ENCODE measurements around the gene MYO5A. TPM values are rescaled to one million over a fixed set of nuclear protein-coding genes. Genes with fewer than 3 reads are reported as not detected.

The MYO5A gene
- total and polyA plus RNA-seq, 2 donors (not counting 1 experiment from before 2014, with no cell fraction given), result 12.2 to 44.4 TPM

- Histone ChIP-seq H3K4me3 (ENCODE audit: control extremely low read depth in 1 of 5, extremely low read depth in 1 of 5, insufficient read depth in 1 of 5, low read depth in 2 of 5, low read length in 4 of 5) (no peak overlapping the region), H3K9ac (ENCODE audit: low read length) (no peak overlapping the region), H3K27ac (ENCODE audit: low read length in 2 of 2) (no peak overlapping the region), H2AFZ (ENCODE audit: insufficient read depth, low read depth, low read length, poor library complexity, severe bottlenecking) (no peak overlapping the region), H3K79me2 (ENCODE audit: control insufficient read depth, insufficient read depth, low read length) (no peaks in the 10 kb centered on the region), H3K4me2 (replicated peaks; ENCODE audit: low read depth, low read length, poor library complexity, severe bottlenecking) (no peak overlapping the region), H3K27me3 (replicated peaks in 1 of 4; ENCODE audit: control extremely low read depth in 1 of 4, control insufficient read depth in 3 of 4, insufficient read depth in 4 of 4, low read length in 3 of 4) (no peaks in the 10 kb centered on the region), H4K20me1 (ENCODE audit: control insufficient read depth, insufficient read depth, low read length, poor library complexity, severe bottlenecking) (no peaks in the 10 kb centered on the region), H3K36me3 (replicated peaks in 1 of 2; ENCODE audit: control extremely low read depth in 1 of 2, control insufficient read depth in 1 of 2, extremely low read depth in 1 of 2, insufficient read depth in 2 of 2, low read length in 1 of 2) (peaks cover 10 to 61% of the 10 kb centered on the region in 2 experiments), H3K9me3 (ENCODE audit: control extremely low read depth in 1 of 3, control insufficient read depth in 2 of 3, insufficient read depth in 1 of 3, low read length in 2 of 3) (no peaks in the 10 kb centered on the region), H3K4me1 (ENCODE audit: control insufficient read depth in 2 of 2, insufficient read depth in 2 of 2, low read length in 2 of 2) (peaks cover 6% of the 10 kb centered on the region in 2 donors)
- no peak for TF ChIP-seq EZH2 (IDR thresholded peaks at IDR 0.05; ENCODE audit: borderline replicate concordance, insufficient read depth, low read depth, low read length, poor library complexity, severe bottlenecking)
- TF ChIP-seq, protein P1, sequence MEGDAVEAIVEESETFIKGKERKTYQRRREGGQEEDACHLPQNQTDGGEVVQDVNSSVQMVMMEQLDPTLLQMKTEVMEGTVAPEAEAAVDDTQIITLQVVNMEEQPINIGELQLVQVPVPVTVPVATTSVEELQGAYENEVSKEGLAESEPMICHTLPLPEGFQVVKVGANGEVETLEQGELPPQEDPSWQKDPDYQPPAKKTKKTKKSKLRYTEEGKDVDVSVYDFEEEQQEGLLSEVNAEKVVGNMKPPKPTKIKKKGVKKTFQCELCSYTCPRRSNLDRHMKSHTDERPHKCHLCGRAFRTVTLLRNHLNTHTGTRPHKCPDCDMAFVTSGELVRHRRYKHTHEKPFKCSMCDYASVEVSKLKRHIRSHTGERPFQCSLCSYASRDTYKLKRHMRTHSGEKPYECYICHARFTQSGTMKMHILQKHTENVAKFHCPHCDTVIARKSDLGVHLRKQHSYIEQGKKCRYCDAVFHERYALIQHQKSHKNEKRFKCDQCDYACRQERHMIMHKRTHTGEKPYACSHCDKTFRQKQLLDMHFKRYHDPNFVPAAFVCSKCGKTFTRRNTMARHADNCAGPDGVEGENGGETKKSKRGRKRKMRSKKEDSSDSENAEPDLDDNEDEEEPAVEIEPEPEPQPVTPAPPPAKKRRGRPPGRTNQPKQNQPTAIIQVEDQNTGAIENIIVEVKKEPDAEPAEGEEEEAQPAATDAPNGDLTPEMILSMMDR (IDR thresholded peaks at IDR 0.05), result no peak
- no peak for ATAC-seq (ENCODE audit: low read depth)
- intact Hi-C loops (cut with micrococcal nuclease), result no loop called here
- no peak overlapping the region for H3K27ac Mint-ChIP-seq
- CTCF ChIA-PET, result interaction anchor here (0.6 to 1.1 kb wide), 3 partner anchors 58 to 409 kb away, joined by 3 to 4 read pairs (median 3); no protein-coding TSS in a partner anchor
- POLR2A ChIA-PET, result no interaction called here
- no peaks in the 10 kb centered on the region for H3K9me3 Mint-ChIP-seq (ENCODE audit: insufficient read depth)
- peaks cover 7% of the 10 kb centered on the region for H3K4me1 Mint-ChIP-seq
- no CpG with 5 or more reads among the region's 2 CpGs for WGBS (ENCODE audit: insufficient coverage)
- DNase-seq, result no peak
- H3K27me3 Mint-ChIP-seq, result no peaks in the 10 kb centered on the region
- H3K4me3 Mint-ChIP-seq, result no peak overlapping the region
Measured at GRCh38 chr15:52326756-52327155, 201.9 kb downstream of the MYO5A start.

DNA sequence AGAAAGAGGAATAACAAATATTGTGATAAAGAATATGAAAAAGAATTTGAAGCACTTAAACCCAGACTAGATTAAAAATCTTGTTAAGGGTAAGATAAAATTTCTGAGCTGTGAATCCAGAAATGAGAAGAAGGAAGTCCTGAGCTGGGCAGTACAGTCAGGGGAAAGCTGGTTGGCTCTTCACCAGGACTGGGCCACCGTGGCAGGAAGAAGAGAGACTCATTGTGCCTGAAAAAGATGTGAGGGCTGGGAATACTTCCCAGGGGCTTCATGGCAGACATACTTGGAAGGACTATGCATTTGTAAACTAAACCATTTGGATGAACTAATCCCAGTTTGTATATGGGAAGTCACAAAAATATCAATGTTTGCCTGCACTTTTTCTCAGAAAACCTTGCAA is 204.6 kb downstream of the MYO5A start:
- no peaks in the 10 kb centered on the region for H3K27me3 Mint-ChIP-seq
- H3K9ac ChIP-seq (ENCODE audit: low read length), result no peak overlapping the region
- CTCF ChIA-PET, result interaction anchor here (0.6 to 1.7 kb wide), 4 partner anchors 15 to 1007 kb away, joined by 3 to 5 read pairs (median 4); no protein-coding TSS in a partner anchor

More for the DNA sequence above, 204.6 kb downstream of the MYO5A start:
- no peak for ATAC-seq (ENCODE audit: low read depth)
- intact Hi-C loops (cut with micrococcal nuclease), result no loop called here
- no peaks in the 10 kb centered on the region for H3K79me2 ChIP-seq (ENCODE audit: control insufficient read depth, insufficient read depth, low read length)
- Mint-ChIP-seq H3K4me1 (no peaks in the 10 kb centered on the region), H3K4me3 (no peak overlapping the region), H3K27ac (no peak overlapping the region), H3K9me3 (ENCODE audit: insufficient read depth) (no peaks in the 10 kb centered on the region)
- no peak for DNase-seq
- peaks cover 8 to 71% of the 10 kb centered on the region in 2 experiments for H3K36me3 ChIP-seq (replicated peaks in 1 of 2; ENCODE audit: control extremely low read depth in 1 of 2, control insufficient read depth in 1 of 2, extremely low read depth in 1 of 2, insufficient read depth in 2 of 2, low read length in 1 of 2)
- TF ChIP-seq, protein P1 (IDR thresholded peaks at IDR 0.05), result no peak
- TF ChIP-seq EZH2 (IDR thresholded peaks at IDR 0.05; ENCODE audit: borderline replicate concordance, insufficient read depth, low read depth, low read length, poor library complexity, severe bottlenecking), result no peak
- no peak overlapping the region for H3K27ac ChIP-seq (ENCODE audit: low read length in 2 of 2)
- 29% methylated on average over 1 of the region's 1 CpG for WGBS (ENCODE audit: insufficient coverage)
- no peak overlapping the region for H3K4me3 ChIP-seq (ENCODE audit: control extremely low read depth in 1 of 5, extremely low read depth in 1 of 5, insufficient read depth in 1 of 5, low read depth in 2 of 5, low read length in 4 of 5)
- no peak overlapping the region for H2AFZ ChIP-seq (ENCODE audit: insufficient read depth, low read depth, low read length, poor library complexity, severe bottlenecking)
- no peaks in the 10 kb centered on the region for H4K20me1 ChIP-seq (ENCODE audit: control insufficient read depth, insufficient read depth, low read length, poor library complexity, severe bottlenecking)
- H3K9me3 ChIP-seq (ENCODE audit: control extremely low read depth in 1 of 3, control insufficient read depth in 2 of 3, insufficient read depth in 1 of 3, low read length in 2 of 3), result no peaks in the 10 kb centered on the region
- POLR2A ChIA-PET, result no interaction called here
- no peak overlapping the region for H3K4me2 ChIP-seq (replicated peaks; ENCODE audit: low read depth, low read length, poor library complexity, severe bottlenecking)
- H3K27me3 ChIP-seq (replicated peaks in 1 of 4; ENCODE audit: control extremely low read depth in 1 of 4, control insufficient read depth in 3 of 4, insufficient read depth in 4 of 4, low read length in 3 of 4), result no peaks in the 10 kb centered on the region
- no peaks in the 10 kb centered on the region for H3K4me1 ChIP-seq (ENCODE audit: control insufficient read depth in 2 of 2, insufficient read depth in 2 of 2, low read length in 2 of 2)

Data from B cell (primary cell).